Activated naive CD4-positive, alpha-beta T cell treated with anti-CD3 and anti-CD28 coated beads for 36 hours (primary cell): ENCODE measurements around the gene TBC1D4. TPM values are rescaled to one million over a fixed set of nuclear protein-coding genes. Genes with fewer than 3 reads are reported as not detected.

Experiments
- CTCF ChIA-PET: fragments of 350-600 bp; sonication (Branson Sonifier 250); formaldehyde crosslinking; loops from one replicate; lab custom pipeline; 2021; ENCODE audit warnings: antibody characterized with exemption; lab: Charles Lee
- DNase-seq: peaks from one replicate; pipeline ENCODE4 v3.0.0-alpha.2; 2020
- H3K27ac Mint-ChIP-seq: one replicate; pipeline ENCODE4 v1.8.0; 2021; ENCODE audit warnings: mild to moderate bottlenecking, mixed read lengths
- H3K27me3 Mint-ChIP-seq: one replicate; pipeline ENCODE4 v1.8.0; 2021; ENCODE audit warnings: low read depth, mixed read lengths
- H3K36me3 Mint-ChIP-seq: one replicate; pipeline ENCODE4 v1.8.0; 2021; ENCODE audit warnings: low read depth, mixed read lengths
- H3K4me1 Mint-ChIP-seq: one replicate; pipeline ENCODE4 v1.8.0; 2021; ENCODE audit warnings: low read depth, mixed read lengths
- H3K4me3 Mint-ChIP-seq: one replicate; pipeline ENCODE4 v1.8.0; 2021; ENCODE audit warnings: mild to moderate bottlenecking, moderate library complexity, mixed read lengths
- H3K9me3 Mint-ChIP-seq: one replicate; pipeline ENCODE4 v1.8.0; 2021; ENCODE audit warnings: mixed read lengths
- intact Hi-C: fragments of 100-400 bp; cut with micrococcal nuclease; formaldehyde crosslinking; loops from one replicate; pipeline ENCODE4 v1.15.1; 2023
- total RNA-seq, 2 experiments: library from RNA; stranded (reverse); gene quantifications; one replicate each; pipeline ENCODE4 v1.2.3, GENCODE V29; 2021

Gene TBC1D4
- total RNA-seq, 2 experiments from 2014 or later = 13.4 to 19.7 TPM

DNA sequence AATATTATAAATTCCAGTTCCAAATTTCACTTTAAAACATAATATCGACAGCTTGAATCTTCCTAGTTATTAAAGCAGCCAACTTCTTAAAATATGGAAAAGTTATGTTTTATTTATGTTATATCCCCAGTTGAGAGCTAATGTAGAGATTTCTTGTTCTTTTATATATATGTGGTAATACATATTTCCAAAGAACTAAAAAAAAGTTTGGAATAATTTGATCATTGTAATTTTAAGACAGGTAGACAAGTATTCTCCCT, 781 bp upstream of the TBC1D4 start:
- peaks cover 51% of the 10 kb centered on the region for H3K27me3 Mint-ChIP-seq
- CTCF ChIA-PET = interaction anchor here (0.6 to 1.4 kb wide), 10 partner anchors 20 to 182 kb away, joined by 3 to 7 read pairs (median 4); no protein-coding TSS in a partner anchor
- peaks cover 11% of the 10 kb centered on the region for H3K4me1 Mint-ChIP-seq
- no peaks in the 10 kb centered on the region for H3K9me3 Mint-ChIP-seq
- no peak for DNase-seq
- intact Hi-C loops = loop anchor here (1.0 to 10.0 kb wide), 9 partner anchors 55 to 1402 kb away; partner anchors contain the start of genes COMMD6, KCTD12, LMO7 and UCHL3
- peak overlapping the region; percentile 94 for H3K4me3 Mint-ChIP-seq
- H3K36me3 Mint-ChIP-seq = peaks cover 1% of the 10 kb centered on the region
- no peak overlapping the region for H3K27ac Mint-ChIP-seq

DNA sequence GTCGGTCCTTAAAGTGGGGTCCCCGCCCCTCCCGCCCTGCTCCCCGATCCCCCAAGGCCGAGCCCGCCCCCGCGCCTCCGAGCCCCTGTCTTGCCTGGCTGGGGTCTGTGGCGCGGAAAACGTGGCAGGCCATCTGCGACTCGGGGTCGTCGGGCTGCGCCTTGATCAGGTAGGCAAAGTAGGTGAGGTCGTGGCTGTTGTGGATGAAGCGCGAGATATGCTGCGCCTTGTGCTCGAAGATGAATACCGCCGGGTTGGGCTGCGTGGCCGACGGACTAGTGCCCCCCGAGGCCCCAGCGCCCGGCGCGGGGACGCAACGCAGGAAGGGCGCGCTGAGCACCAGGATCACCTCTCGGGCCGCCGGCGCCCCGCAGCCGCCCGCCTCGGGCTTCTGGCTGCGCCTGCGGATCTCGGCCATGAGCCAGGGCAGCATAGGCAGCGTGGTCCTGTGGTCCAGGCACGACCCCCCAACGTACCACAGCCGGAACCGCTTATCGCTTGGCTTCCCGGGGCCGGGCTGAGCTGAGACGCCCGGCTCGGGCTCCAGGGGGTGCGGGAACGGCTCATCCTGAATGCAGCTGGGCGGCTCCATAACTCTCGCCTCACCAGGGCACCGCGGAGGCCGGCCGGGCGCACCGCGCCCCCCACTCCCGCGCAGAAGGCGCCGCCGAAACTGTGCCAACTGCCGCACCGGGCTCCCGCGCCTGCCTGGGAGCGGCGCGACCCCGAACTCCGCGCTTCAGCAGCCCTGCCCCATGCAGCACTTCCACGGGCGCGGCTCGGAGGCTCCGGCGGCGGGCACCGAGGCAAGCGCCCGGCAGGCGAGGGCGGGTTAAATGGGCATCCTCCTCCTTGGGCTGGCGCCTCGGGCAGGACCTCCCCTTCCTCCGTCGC, 546 bp downstream of the TBC1D4 start:
- DNase-seq = peak; percentile 16
- H3K9me3 Mint-ChIP-seq = no peaks in the 10 kb centered on the region
- intact Hi-C loops = loop anchor here (1.0 to 10.0 kb wide), 9 partner anchors 56 to 1403 kb away; partner anchors contain the start of genes COMMD6, KCTD12, LMO7 and UCHL3
- H3K27ac Mint-ChIP-seq = no peak overlapping the region
- CTCF ChIA-PET = interaction anchor here (0.6 to 1.4 kb wide), 9 partner anchors 20 to 189 kb away, joined by 3 to 7 read pairs (median 3); no protein-coding TSS in a partner anchor
- peaks cover 1% of the 10 kb centered on the region for H3K36me3 Mint-ChIP-seq
- H3K4me1 Mint-ChIP-seq = peaks cover 11% of the 10 kb centered on the region
- peak overlapping the region; percentile 94 for H3K4me3 Mint-ChIP-seq
- peaks cover 55% of the 10 kb centered on the region for H3K27me3 Mint-ChIP-seq

DNA sequence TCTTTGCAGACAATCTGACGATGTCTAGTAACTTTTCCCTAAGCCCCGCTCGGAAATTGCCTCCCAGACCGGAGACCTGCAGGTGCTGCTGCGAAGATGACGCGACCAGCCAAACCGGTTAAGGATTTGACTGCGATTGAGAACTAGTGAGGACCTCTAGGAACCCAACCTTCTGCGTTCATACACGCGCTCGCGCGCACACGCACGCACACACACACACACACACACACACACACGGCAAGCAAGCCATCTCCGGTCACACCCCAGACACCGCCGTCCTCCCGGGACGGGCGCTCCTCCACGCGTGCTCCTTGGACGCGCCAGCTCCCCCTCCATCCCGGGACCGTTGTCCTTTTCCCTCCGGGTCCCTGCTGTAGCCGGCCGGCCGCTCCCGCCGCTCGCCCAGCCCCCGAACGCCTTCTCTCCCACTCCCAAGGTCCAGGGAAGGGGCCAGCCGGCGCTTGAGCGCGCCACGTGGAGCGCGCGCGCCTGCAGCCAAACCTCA, 1.2 kb downstream of the TBC1D4 start:
- H3K27ac Mint-ChIP-seq = no peak overlapping the region
- H3K36me3 Mint-ChIP-seq = peaks cover 1% of the 10 kb centered on the region
- peak overlapping the region; percentile 94 for H3K4me3 Mint-ChIP-seq
- CTCF ChIA-PET = interaction anchor here (1.2 kb wide), 1 partner anchor 109 kb away, joined by 3 read pairs; no protein-coding TSS in a partner anchor
- intact Hi-C loops = loop anchor here (5.0 to 10.0 kb wide), 2 partner anchors 282 to 1404 kb away; partner anchors contain the start of gene KCTD12
- no peaks in the 10 kb centered on the region for H3K9me3 Mint-ChIP-seq
- peak; percentile 29 for DNase-seq
- H3K4me1 Mint-ChIP-seq = peaks cover 11% of the 10 kb centered on the region
- peaks cover 57% of the 10 kb centered on the region for H3K27me3 Mint-ChIP-seq

DNA sequence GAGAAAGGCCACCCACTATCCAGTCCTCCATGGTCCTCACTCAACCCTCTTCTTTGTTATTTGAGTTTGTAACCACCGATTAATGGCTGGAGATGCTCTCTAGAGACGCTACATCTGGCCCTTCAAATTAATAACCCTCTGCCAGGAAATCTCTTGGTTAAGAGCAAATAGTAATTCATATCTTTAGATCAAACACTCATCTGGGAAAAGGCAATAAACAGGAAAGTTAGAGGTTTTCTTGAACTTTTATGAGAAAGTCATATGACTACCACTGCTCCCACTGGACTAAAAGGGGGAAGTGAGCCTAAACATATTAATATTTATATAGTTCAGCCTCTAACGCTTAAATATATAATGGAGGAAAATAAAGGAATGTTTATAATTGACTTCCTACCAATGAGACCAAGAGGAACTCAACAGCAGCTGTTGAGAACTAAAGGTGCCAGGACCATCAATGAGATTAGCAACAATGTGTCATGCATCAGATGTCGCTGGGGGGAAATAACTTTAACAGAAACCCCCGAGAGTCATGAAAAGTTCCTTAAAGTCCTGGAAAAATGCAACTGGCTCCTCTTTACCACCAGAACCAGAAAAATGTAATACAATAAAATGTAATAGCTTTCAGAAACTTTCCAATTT, 2.7 kb downstream of the TBC1D4 start:
- H3K36me3 Mint-ChIP-seq = peaks cover 1% of the 10 kb centered on the region
- H3K4me1 Mint-ChIP-seq = peaks cover 4% of the 10 kb centered on the region
- H3K27me3 Mint-ChIP-seq = peaks cover 51% of the 10 kb centered on the region
- H3K27ac Mint-ChIP-seq = no peak overlapping the region
- H3K9me3 Mint-ChIP-seq = no peaks in the 10 kb centered on the region
- intact Hi-C loops = no loop called here
- no peak overlapping the region for H3K4me3 Mint-ChIP-seq
- CTCF ChIA-PET = interaction anchor here (0.5 to 0.7 kb wide), 2 partner anchors 56 to 72 kb away, joined by 3 read pairs; no protein-coding TSS in a partner anchor
- no peak for DNase-seq

DNA sequence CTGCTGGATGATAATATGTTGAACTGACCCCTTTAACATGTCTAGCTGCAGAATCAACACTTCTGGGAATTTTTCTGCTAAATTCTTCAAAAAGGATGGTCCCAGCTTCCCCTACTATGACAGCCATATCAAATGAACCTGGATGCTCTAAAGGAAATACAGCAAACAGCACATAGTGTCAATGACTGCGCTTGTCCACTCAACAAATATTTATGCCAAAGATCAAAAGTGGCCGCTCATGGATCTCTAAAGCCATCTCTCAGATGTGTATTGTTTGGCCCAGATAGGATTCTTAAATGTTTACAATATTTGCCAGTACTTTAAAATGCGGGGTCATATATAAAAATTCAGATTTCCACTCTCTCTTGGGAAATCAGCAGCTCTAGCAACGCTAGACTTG, 3.3 kb downstream of the TBC1D4 start:
- H3K4me3 Mint-ChIP-seq = no peak overlapping the region
- no peak for DNase-seq
- H3K4me1 Mint-ChIP-seq = peaks cover 4% of the 10 kb centered on the region
- CTCF ChIA-PET = interaction anchor here (0.5 kb wide), 1 partner anchor 72 kb away, joined by 3 read pairs; no protein-coding TSS in a partner anchor
- H3K36me3 Mint-ChIP-seq = peaks cover 1% of the 10 kb centered on the region
- intact Hi-C loops = no loop called here
- H3K27ac Mint-ChIP-seq = no peak overlapping the region
- peaks cover 48% of the 10 kb centered on the region for H3K27me3 Mint-ChIP-seq
- H3K9me3 Mint-ChIP-seq = no peaks in the 10 kb centered on the region

DNA sequence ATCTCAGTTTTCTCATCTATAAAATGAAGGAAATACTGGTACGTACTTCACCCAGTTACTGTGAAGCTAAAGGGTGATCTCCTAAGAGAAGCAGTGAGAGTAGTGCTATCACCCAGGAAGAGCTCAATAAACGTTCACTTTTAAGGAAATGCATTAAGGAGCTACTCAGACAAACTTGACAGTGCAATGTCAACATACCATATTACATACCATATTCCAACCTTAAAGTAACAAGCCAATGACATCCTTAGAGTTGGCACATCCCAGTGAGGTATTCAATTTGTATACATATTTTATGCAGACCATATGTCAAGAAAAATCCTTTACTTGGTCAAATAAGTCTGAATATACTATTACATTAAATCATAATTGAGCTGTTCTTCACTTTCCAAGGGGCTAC, 7.0 kb downstream of the TBC1D4 start:
- CTCF ChIA-PET = interaction anchor here (0.5 to 1.1 kb wide), 2 partner anchors 19 to 334 kb away, joined by 3 to 4 read pairs; no protein-coding TSS in a partner anchor
- no peak overlapping the region for H3K27ac Mint-ChIP-seq

DNA sequence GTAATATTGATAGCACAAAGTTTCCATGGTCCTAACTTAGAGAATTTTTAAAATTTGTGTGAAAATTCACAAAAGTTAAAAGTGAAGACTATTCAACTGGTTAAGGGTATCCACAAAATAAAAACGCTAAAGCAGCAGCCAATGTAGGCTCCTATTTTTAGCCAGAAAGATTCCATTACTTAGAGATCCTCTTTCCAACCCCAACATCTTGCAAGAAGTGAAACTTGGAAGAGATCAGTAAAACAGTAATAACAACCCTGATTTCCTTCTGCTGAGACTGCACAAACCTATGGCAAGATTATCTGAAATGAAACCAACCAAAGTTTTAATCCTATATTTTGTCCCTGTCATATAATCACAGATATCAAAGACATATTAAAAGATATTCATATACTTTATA, 8.5 kb downstream of the TBC1D4 start:
- Mint-ChIP-seq H3K9me3 (no peaks in the 10 kb centered on the region), H3K36me3 (no peaks in the 10 kb centered on the region), H3K27ac (no peak overlapping the region), H3K4me3 (no peak overlapping the region), H3K4me1 (no peaks in the 10 kb centered on the region), H3K27me3 (peaks cover 24% of the 10 kb centered on the region)
- DNase-seq = no peak
- CTCF ChIA-PET = no interaction called here
- intact Hi-C loops = no loop called here

More for the DNA sequence above, 7.0 kb downstream of the TBC1D4 start:
- H3K36me3 Mint-ChIP-seq = no peaks in the 10 kb centered on the region
- peaks cover 32% of the 10 kb centered on the region for H3K27me3 Mint-ChIP-seq
- no peak for DNase-seq
- no peaks in the 10 kb centered on the region for H3K9me3 Mint-ChIP-seq
- intact Hi-C loops = no loop called here
- no peak overlapping the region for H3K4me3 Mint-ChIP-seq
- no peaks in the 10 kb centered on the region for H3K4me1 Mint-ChIP-seq

DNA sequence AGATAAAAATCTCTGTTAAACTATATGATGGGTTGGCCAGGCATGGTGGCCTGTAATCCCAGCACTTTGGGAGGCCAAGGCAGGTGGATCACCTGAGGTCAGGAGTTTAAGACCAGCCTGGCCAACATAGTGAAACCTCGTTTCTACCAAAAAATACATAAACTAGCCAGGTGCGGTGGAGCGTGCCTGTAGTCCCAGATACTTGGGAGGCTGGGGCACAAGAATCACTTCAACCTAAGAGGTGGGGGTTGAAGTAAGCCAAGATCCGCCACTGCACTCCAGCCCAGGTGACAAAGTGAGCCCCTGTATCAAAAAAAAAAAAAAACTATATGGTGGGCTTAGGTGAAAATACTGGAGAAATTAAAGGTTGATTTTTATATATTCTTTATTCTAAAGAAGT, 11.3 kb downstream of the TBC1D4 start:
- no peak for DNase-seq
- Mint-ChIP-seq H3K4me3 (no peak overlapping the region), H3K9me3 (no peaks in the 10 kb centered on the region), H3K4me1 (no peaks in the 10 kb centered on the region), H3K36me3 (no peaks in the 10 kb centered on the region), H3K27me3 (peaks cover 12% of the 10 kb centered on the region), H3K27ac (no peak overlapping the region)
- CTCF ChIA-PET = no interaction called here
- intact Hi-C loops = no loop called here

DNA sequence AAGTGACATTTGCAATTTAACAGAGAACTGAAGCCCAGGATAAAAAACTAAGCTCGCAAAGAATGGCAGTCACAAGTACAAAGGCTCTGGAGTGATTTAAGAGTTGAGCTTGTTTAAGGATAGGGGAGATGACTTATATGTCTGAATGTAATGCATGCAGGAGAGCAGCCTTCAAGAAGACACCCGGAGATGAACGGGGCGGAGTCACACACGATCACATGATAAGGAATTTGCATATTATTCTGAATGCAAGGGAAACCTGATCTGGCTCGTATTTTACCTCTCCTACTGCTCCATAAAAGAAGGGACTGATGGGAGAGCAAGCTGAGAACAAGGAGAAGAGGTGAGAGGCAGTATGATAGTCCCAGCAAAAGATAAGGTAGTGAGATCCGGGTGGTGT, 12.9 kb downstream of the TBC1D4 start:
- Mint-ChIP-seq H3K27me3 (peaks cover 16% of the 10 kb centered on the region), H3K9me3 (no peaks in the 10 kb centered on the region), H3K4me3 (no peak overlapping the region), H3K27ac (no peak overlapping the region), H3K36me3 (no peaks in the 10 kb centered on the region), H3K4me1 (no peaks in the 10 kb centered on the region)
- CTCF ChIA-PET = interaction anchor here (0.6 kb wide), 1 partner anchor 67 kb away, joined by 4 read pairs; no protein-coding TSS in a partner anchor
- no peak for DNase-seq
- intact Hi-C loops = no loop called here

DNA sequence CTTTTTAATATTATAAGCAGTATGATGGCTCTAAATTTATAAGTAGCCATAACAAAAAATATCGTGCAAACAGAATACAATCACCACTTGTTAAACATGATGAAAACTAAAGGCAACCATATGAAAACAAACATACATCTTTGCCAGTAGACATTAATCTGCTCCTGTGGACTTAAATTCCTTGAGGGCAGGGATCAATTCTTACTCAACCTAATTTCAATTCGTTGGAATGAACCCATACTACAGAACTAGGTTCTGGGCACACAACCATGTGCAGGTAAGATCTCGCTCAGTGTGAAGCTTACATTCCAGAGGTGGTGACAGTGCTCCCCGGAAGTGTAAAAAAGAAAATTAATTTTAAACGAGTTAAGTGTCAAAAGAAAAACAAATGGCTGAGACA, 13.4 kb downstream of the TBC1D4 start:
- Mint-ChIP-seq H3K4me3 (no peak overlapping the region), H3K36me3 (no peaks in the 10 kb centered on the region), H3K27ac (no peak overlapping the region), H3K27me3 (peaks cover 17% of the 10 kb centered on the region), H3K9me3 (no peaks in the 10 kb centered on the region), H3K4me1 (no peaks in the 10 kb centered on the region)
- intact Hi-C loops = no loop called here
- DNase-seq = no peak
- CTCF ChIA-PET = no interaction called here

DNA sequence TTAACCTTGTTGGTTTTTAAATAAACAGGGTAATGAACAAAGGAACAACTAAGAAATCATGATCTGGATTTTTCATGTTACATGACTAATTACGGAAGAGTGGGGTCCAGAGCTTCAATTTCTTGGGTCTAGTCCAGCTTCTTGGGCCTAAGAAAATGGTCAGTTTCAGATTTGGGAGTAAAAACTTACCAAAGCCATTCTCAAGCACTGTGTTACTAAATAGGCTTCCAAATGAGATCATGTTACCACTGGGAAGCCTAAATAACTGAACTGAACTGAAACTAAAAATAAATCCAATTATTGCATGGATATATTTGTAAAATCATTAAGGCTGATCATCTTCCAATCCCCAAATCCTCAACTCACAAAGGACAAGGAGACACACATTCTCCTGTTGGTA, 13.9 kb downstream of the TBC1D4 start:
- Mint-ChIP-seq H3K36me3 (no peaks in the 10 kb centered on the region), H3K27me3 (peaks cover 18% of the 10 kb centered on the region), H3K4me1 (no peaks in the 10 kb centered on the region), H3K9me3 (no peaks in the 10 kb centered on the region), H3K27ac (no peak overlapping the region), H3K4me3 (no peak overlapping the region)
- no peak for DNase-seq
- CTCF ChIA-PET = no interaction called here
- intact Hi-C loops = no loop called here

DNA sequence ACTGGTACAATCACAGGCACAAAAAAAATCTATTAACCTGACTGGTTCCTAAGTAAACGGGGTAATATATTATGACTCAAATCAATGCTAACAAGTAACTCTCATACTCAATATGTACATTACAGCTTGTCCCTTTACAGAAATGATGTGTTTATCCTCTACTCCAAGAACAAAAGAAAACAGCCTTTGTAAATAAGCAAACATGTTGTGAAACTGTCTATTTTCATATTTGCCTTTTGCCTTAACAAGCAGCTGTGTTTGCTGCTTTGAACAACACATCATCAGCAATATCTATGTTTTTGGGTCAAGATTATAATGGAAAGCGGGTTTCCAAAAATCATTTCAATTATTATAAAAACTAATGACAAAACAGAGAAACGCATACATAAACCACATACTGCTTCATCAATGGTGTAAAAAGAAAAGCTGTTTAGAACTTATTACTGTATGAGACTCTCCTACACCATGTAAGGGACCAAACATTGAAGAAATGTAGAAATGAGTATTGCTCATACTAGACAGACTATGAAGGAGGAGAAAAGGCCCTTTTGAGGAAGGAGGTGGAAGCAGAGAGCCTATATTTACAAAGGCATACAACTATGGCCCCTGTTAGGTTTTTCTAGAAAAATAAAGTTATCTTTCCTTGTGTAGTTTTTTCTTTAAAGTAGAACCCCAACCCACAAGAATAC, 14.8 kb downstream of the TBC1D4 start:
- Mint-ChIP-seq H3K27ac (no peak overlapping the region), H3K4me3 (no peak overlapping the region), H3K27me3 (peaks cover 14% of the 10 kb centered on the region), H3K4me1 (no peaks in the 10 kb centered on the region), H3K36me3 (no peaks in the 10 kb centered on the region), H3K9me3 (no peaks in the 10 kb centered on the region)
- no peak for DNase-seq
- intact Hi-C loops = no loop called here
- CTCF ChIA-PET = no interaction called here
